Dedifferentiated amniotic fluid mesenchymal stem cell (primary cell): ENCODE results near the gene CDC42EP3.
A peak's percentile ranks its signal among the peaks of the same experiment; 100 is the strongest.

Source experiments
- DNase-seq: peaks from one replicate; pipeline ENCODE4 v3.0.0-alpha.2; 2016; ENCODE audit errors: extremely low spot score

Gene CDC42EP3

GRCh38 chr2:37618326-37618725, 53.1 kb downstream of the CDC42EP3 start:
- DNase-seq = no peak

- no peak for DNase-seq
Observed at GRCh38 chr2:37617119-37617892, 54.1 kb downstream of the CDC42EP3 start.

GRCh38 chr2:37616677-37617005, 54.8 kb downstream of the CDC42EP3 start:
- no peak for DNase-seq

GRCh38 chr2:37615804-37616676, 55.4 kb downstream of the CDC42EP3 start:
- no peak for DNase-seq

- peak; percentile 72 for DNase-seq
Observed at GRCh38 chr2:37614061-37614738, 57.2 kb downstream of the CDC42EP3 start.

GRCh38 chr2:37612382-37612781, 59.1 kb downstream of the CDC42EP3 start:
- no peak for DNase-seq

GRCh38 chr2:37610638-37611289, 60.7 kb downstream of the CDC42EP3 start:
- no peak for DNase-seq

GRCh38 chr2:37609782-37610181, 61.7 kb downstream of the CDC42EP3 start:
- no peak for DNase-seq

- no peak for DNase-seq
Observed at GRCh38 chr2:37604716-37605115, 66.7 kb downstream of the CDC42EP3 start.

GRCh38 chr2:37602702-37603101, 68.7 kb downstream of the CDC42EP3 start:
- no peak for DNase-seq

GRCh38 chr2:37602040-37602439, 69.4 kb downstream of the CDC42EP3 start:
- no peak for DNase-seq

- DNase-seq = no peak
Observed at GRCh38 chr2:37601569-37601968, 69.9 kb downstream of the CDC42EP3 start.

GRCh38 chr2:37600735-37601134, 70.7 kb downstream of the CDC42EP3 start:
- no peak for DNase-seq

GRCh38 chr2:37599688-37600525, 71.5 kb downstream of the CDC42EP3 start:
- DNase-seq = no peak

GRCh38 chr2:37593694-37594093, 77.7 kb downstream of the CDC42EP3 start:
- no peak for DNase-seq

- DNase-seq = no peak
Observed at GRCh38 chr2:37593024-37593423, 78.4 kb downstream of the CDC42EP3 start.
